Measurements from ENCODE around the gene UTP3. TPM values are rescaled to one million over a fixed set of nuclear protein-coding genes. Genes with fewer than 3 reads are reported as not detected.
"Not testable (repeated sequence)": the region's sequence is repeated elsewhere in the genome, so short reads cannot be mapped to it uniquely, and the experiment has no call there.

UTP3 gene
- total RNA-seq, 4 donors from 2014 or later: 12.4 to 17.7 (median 15.5) TPM

DNA sequence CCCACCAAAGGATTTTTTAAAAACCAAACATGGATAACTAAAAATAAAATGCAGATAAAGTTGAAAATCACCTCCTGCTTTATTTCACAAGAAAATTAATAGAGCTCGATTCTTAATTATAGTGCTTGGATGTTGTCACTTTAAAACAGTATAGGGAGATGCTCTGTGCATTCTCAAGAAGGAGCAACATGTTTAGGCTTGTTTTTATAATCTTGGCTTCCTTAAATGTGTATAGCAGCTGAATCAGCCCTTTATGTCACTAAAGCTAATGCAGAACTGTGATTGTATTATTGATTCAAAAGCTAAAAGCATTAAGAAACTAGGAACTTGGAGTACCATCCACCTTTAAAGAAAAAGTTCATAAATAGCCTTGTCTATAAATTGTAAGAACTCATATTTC, 12.9 kb downstream of the UTP3 start:
- DNase-seq: no peak
- 90 to 98% methylated on average over 1 of the region's 1 CpG for WGBS, 2 donors
- Histone ChIP-seq H3K4me1 (peaks cover 5 to 11% of the 10 kb centered on the region in 2 donors), H3K27me3 (no peaks in the 10 kb centered on the region), H3K4me3 (replicated peaks in 1 of 3) (no peak overlapping the region), H3K27ac (no peak overlapping the region), H3K9me3 (no peaks in the 10 kb centered on the region), H3K36me3 (no peaks in the 10 kb centered on the region)
- intact Hi-C loops (cut with DNase I): loop anchor here (10.0 kb wide), 1 partner anchor 134 kb away; the partner anchor contains the start of gene GRSF1
- no peak for TF ChIP-seq POLR2A (IDR thresholded peaks at IDR 0.05)
- TF ChIP-seq, protein P1, sequence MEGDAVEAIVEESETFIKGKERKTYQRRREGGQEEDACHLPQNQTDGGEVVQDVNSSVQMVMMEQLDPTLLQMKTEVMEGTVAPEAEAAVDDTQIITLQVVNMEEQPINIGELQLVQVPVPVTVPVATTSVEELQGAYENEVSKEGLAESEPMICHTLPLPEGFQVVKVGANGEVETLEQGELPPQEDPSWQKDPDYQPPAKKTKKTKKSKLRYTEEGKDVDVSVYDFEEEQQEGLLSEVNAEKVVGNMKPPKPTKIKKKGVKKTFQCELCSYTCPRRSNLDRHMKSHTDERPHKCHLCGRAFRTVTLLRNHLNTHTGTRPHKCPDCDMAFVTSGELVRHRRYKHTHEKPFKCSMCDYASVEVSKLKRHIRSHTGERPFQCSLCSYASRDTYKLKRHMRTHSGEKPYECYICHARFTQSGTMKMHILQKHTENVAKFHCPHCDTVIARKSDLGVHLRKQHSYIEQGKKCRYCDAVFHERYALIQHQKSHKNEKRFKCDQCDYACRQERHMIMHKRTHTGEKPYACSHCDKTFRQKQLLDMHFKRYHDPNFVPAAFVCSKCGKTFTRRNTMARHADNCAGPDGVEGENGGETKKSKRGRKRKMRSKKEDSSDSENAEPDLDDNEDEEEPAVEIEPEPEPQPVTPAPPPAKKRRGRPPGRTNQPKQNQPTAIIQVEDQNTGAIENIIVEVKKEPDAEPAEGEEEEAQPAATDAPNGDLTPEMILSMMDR (IDR thresholded peaks at IDR 0.05): no peak

DNA sequence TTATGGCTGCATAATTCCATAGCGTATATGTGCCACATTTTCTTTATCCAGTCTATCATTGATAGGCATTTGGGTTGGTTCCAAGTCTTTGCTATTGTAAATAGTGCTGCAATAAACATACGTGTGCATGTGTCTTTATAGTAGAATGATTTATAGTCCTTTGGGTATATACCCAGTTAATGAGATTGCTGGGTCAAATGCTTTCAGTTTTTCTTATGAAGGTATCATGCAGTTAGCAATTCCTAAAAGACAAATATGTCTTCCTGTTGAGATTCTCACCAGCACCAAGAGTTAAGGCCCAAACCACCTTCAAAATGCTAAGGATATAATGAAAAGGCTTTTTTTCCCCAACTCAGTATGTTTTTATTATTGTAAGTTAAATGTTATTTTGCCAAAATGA, 14.3 kb downstream of the UTP3 start:
- H3K4me3 ChIP-seq (replicated peaks in 1 of 3); H3K36me3 ChIP-seq; H3K9me3 ChIP-seq; DNase-seq; H3K27me3 ChIP-seq: not testable (repeated sequence)
- WGBS, 2 donors: 87 to 92% methylated on average over 2 of the region's 2 CpGs
- H3K4me1 ChIP-seq: peaks cover 16 to 22% of the 10 kb centered on the region in 2 donors
- intact Hi-C loops (cut with DNase I): loop anchor here (10.0 kb wide), 1 partner anchor 132 kb away; the partner anchor contains the start of gene GRSF1
- peak overlapping the region in 1 of 3 donors; percentile 82 for H3K27ac ChIP-seq

DNA sequence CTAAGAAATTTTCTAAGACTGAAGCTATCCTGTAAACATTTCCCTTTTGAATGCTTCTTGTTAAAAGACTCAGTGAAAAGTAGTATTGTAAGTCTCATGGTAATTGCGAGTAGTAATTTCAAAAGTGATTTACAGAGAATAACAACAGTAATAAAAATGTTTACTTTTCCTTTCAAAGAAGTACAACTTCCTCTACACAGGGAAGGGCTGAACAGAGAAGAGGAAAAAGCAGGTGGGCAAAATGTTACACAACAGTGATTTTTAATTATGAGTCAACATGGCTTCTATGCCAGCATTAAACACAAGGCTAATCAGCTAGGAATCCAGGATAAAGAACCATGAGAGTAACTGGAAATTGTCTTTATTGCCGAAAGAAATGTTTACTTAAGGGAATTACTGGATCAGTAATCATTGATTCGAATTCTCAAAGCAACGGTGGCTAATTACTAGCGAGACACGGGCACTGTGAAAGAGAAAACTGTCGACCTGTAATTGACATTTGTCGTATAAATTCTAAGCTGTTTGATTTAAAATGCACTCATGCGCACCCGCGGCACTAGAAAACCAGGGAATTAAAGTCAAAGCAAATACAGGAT, 15.4 kb downstream of the UTP3 start:
- Histone ChIP-seq H3K27ac (peak overlapping the region; percentile 82 to 98 (median 94)), H3K9me3 (no peaks in the 10 kb centered on the region), H3K4me3 (replicated peaks in 1 of 3) (peak overlapping the region in 2 of 3 donors; percentile 75 to 86), H3K36me3 (no peaks in the 10 kb centered on the region), H3K27me3 (no peaks in the 10 kb centered on the region), H3K4me1 (peaks cover 16 to 28% of the 10 kb centered on the region in 2 donors)
- WGBS, 2 donors: 1 to 2% methylated on average over 11 of the region's 11 CpGs
- TF ChIP-seq POLR2A (IDR thresholded peaks at IDR 0.05): no peak
- TF ChIP-seq, protein P1 (IDR thresholded peaks at IDR 0.05): no peak
- intact Hi-C loops (cut with DNase I): loop anchor here (10.0 kb wide), 1 partner anchor 131 kb away; the partner anchor contains the start of gene GRSF1
- DNase-seq: peak; percentile 59 to 64

DNA sequence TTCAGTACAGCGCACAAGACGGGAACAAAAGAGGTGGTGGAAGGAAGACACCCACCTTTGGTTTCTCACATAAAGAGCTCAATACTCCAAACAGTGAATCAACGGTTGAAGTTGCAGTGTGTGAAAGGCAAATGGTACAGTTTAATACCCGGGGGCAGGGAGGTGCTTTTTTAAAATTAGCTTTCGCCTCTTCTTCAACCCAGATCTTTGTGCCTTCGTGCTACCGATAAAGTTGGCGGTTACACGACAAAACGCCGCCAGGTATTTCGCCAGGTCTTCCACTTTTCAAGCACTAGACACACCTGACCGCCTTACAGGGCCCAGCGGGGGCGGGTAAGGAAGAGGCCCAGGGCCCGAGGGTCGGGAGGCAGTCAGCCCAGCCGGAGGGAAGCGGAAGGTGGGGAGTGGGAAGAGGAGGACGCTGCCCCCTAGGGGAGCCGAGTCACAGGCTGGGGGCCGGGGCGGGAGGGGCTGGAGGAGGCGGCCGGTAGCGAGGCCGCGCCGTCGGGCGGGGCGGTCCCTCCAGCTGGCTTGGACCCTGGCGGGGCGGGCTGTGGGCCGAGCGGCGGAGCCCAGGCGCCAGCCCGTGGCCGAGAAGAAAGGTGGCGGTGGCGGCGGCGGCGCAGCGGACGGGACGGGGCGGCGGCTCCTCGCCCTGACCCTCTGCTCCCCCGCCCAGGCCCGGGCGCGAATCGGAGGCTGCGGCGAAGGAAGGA, 16.0 kb downstream of the UTP3 start:
- peak; percentile 95 to 96 for DNase-seq
- intact Hi-C loops (cut with DNase I): loop anchor here (10.0 kb wide), 1 partner anchor 130 kb away; the partner anchor contains the start of gene GRSF1
- Histone ChIP-seq H3K4me1 (peaks cover 16 to 30% of the 10 kb centered on the region in 2 donors), H3K9me3 (no peaks in the 10 kb centered on the region), H3K36me3 (no peaks in the 10 kb centered on the region), H3K27ac (peak overlapping the region; percentile 82 to 98 (median 94)), H3K27me3 (no peaks in the 10 kb centered on the region), H3K4me3 (replicated peaks in 1 of 3) (peak overlapping the region; percentile 75 to 86 (median 78))
- TF ChIP-seq, protein P1 (IDR thresholded peaks at IDR 0.05): peak in 3 of 6 experiments; percentile 22 to 46 (median 29)
- peak in 1 of 2 donors; percentile 67 for TF ChIP-seq POLR2A (IDR thresholded peaks at IDR 0.05)
- 1 to 2% methylated on average over 31 to 40 of the region's 58 CpGs for WGBS, 2 donors

DNA sequence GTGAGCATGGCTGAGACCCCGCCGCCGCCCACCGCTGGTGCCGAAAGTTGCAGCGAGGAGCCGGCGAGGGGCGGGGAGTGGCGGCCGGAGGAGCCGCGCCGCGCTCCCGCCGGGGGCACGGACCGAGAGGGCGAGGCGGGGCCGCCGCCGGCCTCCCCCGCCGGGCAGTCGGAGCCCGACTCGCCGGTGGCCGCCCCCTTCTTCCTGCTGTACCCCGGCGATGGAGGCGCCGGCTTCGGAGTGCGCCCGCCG, 16.5 kb downstream of the UTP3 start:
- Histone ChIP-seq H3K36me3 (no peaks in the 10 kb centered on the region), H3K4me3 (replicated peaks in 1 of 3) (peak overlapping the region; percentile 75 to 86 (median 78)), H3K27ac (peak overlapping the region; percentile 82 to 98 (median 94)), H3K9me3 (no peaks in the 10 kb centered on the region), H3K27me3 (no peaks in the 10 kb centered on the region), H3K4me1 (peaks cover 18 to 32% of the 10 kb centered on the region in 2 donors)
- intact Hi-C loops (cut with DNase I): loop anchor here (10.0 kb wide), 1 partner anchor 130 kb away; the partner anchor contains the start of gene GRSF1
- TF ChIP-seq, protein P1 (IDR thresholded peaks at IDR 0.05): no peak
- no peak for TF ChIP-seq POLR2A (IDR thresholded peaks at IDR 0.05)
- WGBS, 2 donors: no CpG with 5 or more reads among the region's 39 CpGs
- DNase-seq: no peak

Data from thyroid gland (tissue), 4 donors.